Esophagus squamous epithelium (tissue), 4 donors: ENCODE measurements around the gene TPX2.

ENCODE experiments used
- CTCF ChIP-seq, 6 experiments: fragments of 450-650 bp in 4 of 6; fragments of 200-600 bp in 2 of 6; sonication (generic) in 2 of 6; IDR thresholded peaks; one replicate each; pipeline ENCODE4 v1.5.1; 2016 to 2019; ENCODE audit warnings: antibody characterized with exemption in 6 of 6, mild to moderate bottlenecking in 4 of 6, moderate library complexity in 4 of 6
- POLR2A ChIP-seq, 4 donors: fragments of 450-650 bp; IDR thresholded peaks; one replicate each; pipeline ENCODE4 v1.6.1; 2017; ENCODE audit warnings: antibody characterized with exemption in 4 of 4, mild to moderate bottlenecking in 4 of 4, moderate library complexity in 3 of 4

GRCh38 chr20:31721408-31722256 is 17.5 kb upstream of the TPX2 start:
- no peak for TF ChIP-seq POLR2A (IDR thresholded peaks at IDR 0.05)
- TF ChIP-seq CTCF (IDR thresholded peaks at IDR 0.05), result no peak
